GM10266 (cell line): ENCODE data around the gene CHD1.

Experiments used
- DNase-seq: peaks from one replicate; pipeline ENCODE4 v3.0.0; 2012; ENCODE audit errors: extremely low spot score
- CTCF ChIP-seq: IDR thresholded peaks from 2 replicates; pipeline ENCODE4 v1.5.1; 2012; ENCODE audit warnings: mild to moderate bottlenecking, low read depth; ENCODE audit not compliant: control insufficient read depth, insufficient read depth; ENCODE audit errors: missing control alignments

Gene CHD1

DNA sequence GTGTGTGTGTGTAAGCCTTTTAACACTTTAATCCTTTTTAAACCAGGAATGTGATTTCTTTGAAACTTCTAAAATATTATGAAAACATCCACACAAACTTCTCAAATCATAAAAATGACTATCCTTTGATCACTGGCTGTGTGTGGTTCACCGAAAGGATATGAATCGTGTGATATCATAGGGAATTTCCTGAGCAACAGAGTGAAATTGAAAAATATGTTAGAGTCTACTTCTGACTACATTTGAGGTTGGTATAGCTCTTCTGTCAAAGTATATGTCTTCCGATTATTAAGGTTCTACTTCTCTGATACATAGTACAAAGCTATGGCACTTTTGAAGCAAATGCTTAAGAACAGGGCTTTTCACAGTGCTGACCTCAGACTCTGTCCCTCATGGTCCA is 115.1 kb downstream of the CHD1 start:
- TF ChIP-seq CTCF = no peak
- no peak for DNase-seq

DNA sequence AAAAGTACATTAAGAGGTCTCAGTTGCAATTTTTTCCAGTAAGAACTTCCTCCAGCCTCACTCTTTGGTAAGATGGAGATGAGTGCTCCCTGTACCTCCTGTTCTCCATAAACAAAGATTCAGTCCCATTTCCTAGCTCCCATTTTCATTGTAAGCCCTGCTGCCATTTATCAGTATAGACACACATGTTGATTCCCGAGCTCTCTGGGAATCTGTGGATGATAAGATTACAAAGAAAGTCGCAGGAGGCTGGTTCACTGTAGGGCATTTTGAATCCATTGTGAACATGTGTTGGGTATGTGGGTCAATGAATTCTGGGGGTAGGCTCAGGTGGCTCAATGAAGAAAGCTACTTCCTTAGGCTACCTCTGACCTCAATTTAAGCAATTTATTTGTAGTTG is 118.6 kb downstream of the CHD1 start:
- no peak for TF ChIP-seq CTCF
- DNase-seq = no peak

DNA sequence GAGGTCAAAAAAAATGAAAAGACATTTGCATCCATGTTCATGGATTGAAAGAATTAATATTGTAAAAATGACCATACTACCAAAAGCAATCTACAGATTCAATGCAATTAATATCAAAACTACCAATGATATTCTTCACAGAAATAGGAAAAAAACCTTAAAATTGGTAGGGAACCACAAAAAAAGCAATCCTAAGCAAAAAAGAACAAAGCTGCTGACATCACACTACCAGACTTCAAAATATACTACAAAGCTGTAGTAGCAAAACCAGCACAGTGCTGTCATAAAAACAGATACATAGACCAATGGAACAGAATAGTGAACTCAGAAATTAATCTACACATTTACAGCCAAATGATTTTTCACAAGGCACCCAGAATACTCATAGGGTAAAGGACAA is 121.0 kb downstream of the CHD1 start:
- DNase-seq = no peak
- no peak for TF ChIP-seq CTCF

DNA sequence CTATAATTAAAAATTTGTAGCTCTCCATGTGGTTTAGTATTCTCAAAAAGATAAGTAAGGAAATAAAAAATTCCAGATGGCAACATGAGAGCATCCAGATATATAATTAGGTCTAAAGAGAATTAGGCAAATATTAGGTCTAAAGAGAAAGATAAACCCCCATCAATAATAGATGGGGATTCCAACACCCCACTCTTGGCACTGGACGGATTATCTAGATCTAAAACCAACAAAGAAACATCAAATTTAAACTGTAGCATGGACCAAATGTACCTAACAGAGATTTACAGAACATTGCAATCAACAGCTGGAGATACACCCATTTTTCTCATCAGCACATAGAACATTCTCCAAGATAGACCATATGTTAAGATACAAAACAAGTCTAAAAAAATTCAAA is 123.7 kb downstream of the CHD1 start:
- DNase-seq = no peak
- no peak for TF ChIP-seq CTCF

DNA sequence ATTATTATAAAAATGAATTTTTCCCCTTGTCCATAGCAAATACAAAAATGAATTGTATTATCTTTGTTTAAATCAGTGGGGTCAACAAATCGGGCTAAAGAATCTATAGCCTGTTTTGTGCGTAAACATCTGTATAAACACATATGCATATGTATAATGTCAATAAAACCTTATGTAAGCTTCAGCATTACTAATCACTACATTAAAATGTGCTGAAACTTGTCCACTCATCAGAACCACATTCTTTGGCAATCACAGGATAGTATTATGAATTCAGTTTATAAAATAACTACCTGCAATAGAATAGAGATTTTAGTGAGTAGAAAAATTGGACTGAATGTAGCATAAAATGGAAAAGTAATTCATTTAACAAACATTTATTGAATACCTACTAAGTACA is 124.7 kb downstream of the CHD1 start:
- no peak for DNase-seq
- TF ChIP-seq CTCF = no peak
